AG08396 (cell line): ENCODE data around the gene LILRB3.
"Not testable (repeated sequence)": the region's sequence is repeated elsewhere in the genome, so short reads cannot be mapped to it uniquely, and the experiment has no call there.

Experiments
- DNase-seq: peaks from one replicate; pipeline ENCODE4 v3.0.0; 2012; ENCODE audit warnings: low spot score, mixed read lengths

LILRB3 gene

DNA sequence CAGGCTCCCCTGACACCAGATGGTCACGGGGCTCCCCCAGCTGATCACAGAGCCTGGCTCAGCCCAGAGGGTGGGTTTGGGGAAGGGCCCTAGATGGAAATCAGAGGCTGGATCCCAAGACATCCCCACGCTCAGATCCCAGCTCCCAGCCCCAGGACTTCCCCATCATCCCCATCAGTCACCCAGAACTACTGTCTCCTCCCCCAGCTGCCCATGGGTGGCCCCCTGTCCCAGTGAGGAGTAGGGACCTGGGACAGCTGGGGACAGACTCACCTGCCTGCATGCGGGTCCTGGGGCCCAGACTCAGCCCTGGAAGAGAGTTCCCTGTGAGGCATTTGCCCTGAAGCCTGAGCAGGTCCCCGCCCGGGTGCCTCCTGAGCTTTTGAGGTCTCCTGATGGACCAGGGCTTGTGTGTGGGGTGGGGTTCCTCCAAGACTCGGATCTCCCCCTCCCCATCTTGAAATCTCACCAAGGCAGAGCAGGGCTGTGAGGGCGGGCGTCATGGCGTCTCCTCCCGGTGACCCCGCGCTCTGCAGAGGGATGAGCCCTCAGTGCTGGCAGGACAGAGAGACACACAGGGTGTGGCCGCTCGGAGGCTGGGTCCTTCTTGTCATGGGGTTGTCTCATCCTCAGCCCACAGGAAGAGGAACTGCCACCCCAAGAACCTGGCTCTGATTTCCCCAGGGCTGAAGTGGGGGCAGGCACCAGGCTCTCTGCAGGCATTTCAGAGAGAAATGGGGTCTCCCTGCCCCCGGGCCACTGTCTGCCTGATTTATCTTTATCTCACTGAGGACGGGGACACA lies at the start of gene LILRB3:
TSS of gene LILRB3 (minus strand) at position 534 of the 803 bp plus-strand sequence. CDS start at position 503, 31 bp downstream.
- not testable (repeated sequence) for DNase-seq

DNA sequence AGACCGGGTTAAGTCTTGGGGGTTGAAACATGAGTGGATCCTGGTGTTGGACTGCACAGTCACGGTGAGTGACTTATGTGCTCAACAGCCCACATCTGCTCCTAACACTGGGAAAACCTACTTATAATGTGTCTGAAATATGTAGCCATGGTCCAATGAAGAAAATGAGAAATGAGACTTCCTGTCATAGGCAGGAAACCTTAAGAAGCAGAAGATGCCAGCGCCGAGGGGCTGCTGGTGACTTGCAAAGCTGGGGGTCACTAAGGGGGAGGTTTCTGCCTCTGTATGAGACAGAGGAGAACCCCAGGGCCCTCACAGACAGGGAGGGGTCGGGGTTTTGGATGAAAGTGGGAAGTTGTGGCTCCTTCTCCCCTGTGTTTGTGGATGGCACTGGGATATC lies 49.4 kb upstream of the LILRB3 start:
- not testable (repeated sequence) for DNase-seq

DNA sequence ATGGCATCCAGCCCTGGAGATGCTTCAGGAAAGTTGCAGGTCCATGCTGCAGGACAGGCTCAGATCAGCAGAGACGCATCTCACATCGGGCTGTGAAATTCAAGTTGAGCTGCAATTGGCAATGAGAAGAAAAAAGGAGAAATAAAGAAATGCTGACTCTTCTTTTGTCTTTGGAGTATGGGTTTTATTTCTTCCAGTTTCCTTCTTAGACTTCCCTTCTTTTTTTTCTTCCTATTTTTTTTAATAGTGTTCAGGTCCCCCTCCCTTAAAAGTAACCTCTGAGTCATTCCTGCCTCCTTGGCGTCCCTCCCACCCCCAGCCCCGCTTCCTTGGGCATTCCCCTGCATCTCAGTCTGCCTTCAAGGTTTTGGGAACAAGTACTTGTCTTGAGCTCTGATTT lies 48.8 kb upstream of the LILRB3 start:
- DNase-seq = not testable (repeated sequence)

DNA sequence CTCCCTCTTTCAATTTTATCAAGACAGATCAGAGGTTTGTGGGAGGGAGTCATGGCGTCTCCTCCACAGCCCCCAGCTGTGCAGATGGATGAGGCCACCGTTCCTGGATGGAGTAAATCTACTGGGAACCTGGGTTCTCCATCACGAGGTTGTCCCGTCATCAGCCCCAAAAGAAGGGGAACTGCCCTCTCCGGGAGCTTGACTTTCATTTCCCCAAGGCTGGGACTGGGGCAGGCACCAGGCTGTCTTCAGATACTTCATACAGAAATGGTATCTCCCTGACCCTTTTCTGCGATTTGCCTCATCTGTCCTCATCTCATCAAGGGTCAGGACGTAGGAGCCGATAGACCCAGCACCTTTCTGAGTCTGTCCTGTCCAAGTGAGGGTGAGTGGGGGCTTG lies 48.3 kb upstream of the LILRB3 start:
- DNase-seq = no peak

DNA sequence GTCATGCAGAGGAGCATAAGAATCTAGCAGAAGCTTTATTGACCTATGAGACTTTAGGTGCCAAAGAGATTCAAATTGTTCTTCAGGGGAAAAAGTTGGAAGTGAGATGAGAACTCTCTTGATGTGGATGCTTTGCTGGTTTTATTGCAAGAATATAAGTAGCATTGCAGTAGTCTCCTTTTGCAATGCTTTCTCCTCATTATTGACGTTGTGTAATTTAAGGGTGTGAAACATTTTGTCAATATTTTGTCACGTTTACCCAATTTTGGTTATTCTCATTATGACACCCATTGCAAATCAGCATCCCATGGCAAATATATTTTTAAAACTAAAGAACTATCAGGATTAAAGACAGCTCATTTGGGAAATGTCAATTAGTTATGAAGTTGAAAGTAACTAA lies 46.1 kb upstream of the LILRB3 start:
- no peak for DNase-seq

DNA sequence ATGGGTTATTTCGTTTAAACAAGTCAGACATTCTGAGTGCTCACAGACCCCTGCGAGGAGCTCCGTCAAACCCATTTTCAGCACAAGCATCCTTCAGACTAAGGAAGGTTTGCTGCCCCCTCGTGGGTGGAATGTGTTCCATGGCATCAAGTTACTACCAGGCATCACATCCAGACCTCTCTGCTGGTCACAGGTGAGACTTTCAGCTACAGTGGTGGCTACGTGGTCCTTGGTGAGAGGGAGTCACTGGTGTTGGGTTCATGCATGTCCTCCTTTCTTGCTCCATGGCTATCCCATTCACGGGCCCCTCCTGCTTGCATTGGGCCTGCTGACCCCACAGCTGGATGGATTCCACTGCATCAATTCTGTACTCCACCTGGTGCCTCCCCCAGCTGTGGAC lies 43.3 kb upstream of the LILRB3 start:
- DNase-seq = peak; percentile 59

DNA sequence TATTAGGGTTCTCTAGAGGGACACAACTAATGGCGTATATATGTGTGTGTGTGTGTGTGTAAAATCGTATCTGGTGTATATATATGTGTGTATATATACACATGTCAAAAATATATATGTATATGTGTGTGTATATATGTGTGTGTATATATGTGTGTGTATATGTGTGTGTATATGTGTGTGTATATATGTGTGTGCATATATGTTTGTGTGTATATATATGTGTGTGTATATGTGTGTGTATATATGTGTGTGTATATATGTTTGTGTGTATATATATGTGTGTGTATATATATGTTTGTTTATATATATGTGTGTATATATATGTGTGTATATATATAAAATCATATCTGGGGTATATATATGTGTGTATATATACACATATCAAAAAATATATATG lies 39.7 kb upstream of the LILRB3 start:
- no peak for DNase-seq

DNA sequence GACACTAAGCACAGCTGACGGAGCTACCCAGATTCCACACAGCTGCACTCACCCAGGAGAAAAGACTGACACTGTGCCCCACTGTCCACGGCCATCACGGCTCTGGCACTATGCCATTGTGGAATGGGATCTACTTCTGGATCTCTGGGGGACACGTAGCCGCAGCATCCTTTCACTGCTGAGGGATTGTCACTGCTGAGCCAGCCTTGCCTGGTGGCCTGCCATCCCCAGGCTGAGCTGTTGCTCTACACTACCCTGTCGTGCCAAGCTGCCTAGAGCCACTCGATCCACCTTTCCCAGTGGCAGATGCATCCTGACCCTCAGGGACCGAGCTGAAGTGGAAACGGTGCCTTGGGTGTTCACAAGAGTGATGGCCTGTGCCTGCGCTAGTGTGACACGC lies 39.3 kb upstream of the LILRB3 start:
- DNase-seq = no peak

DNA sequence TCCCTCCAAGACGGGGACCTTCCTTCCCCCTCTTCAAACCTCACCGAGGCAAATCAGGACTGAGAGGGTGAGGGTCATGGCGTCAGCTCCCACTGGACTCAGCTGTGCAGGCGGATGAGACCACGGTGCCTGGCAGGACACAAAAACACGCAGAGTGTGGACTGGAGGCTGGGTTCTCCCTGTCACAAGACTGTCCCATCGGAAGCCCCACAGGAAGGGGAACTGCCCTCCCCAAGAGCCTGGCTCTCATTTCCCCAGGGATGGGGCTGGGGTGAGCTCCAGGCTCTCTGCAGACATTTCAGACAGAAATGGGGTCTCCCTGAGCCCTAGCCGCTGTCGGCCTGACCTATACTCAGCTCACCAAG lies 34.3 kb upstream of the LILRB3 start, which contains the start of gene LILRB5:
TSS of gene LILRB5 (minus strand) at position 158 of the 365 bp plus-strand sequence. CDS start at position 78, 80 bp downstream.
- no peak for DNase-seq

DNA sequence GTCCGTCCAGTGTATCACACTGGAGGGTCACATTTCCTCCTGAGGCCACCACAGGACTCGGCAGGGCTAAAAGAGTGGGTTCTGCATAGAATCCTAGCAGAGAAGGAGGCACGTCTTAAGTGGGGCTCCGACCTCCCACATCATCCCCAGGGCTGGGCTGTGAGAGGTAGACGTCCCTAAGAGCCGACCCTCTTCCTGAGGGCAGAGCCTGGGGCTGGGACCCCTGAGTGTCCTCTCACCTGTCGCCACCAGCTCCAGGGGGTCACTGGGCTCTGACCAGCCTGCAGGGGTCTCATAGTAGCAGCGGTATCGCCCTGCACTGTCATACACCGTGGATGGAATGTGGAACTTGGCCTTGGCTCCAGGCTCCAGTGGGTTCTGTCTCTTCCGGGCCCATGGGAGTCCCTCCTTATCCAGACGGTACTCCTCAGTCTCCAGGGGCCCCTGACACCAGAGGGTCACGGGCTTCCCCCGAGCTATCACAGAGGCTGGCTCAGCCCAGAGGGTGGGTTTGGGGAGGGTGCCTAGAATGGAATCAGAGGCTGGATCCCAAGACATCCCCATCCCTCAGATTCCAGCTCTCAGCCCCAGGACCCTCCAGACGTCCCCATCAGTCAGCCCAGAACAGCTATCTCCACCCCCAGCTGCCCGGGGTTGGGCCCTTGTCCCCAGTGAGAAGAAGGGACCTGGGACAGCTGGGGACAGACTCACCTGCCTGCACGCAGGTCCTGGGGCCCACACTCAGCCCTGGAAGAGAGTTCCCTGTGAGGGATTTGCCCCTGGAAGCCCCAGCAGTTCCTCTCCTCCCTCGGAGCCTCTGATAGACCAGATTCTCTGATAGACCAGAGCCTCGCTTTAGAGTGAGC lies 33.7 kb upstream of the LILRB3 start:
- DNase-seq = no peak

DNA sequence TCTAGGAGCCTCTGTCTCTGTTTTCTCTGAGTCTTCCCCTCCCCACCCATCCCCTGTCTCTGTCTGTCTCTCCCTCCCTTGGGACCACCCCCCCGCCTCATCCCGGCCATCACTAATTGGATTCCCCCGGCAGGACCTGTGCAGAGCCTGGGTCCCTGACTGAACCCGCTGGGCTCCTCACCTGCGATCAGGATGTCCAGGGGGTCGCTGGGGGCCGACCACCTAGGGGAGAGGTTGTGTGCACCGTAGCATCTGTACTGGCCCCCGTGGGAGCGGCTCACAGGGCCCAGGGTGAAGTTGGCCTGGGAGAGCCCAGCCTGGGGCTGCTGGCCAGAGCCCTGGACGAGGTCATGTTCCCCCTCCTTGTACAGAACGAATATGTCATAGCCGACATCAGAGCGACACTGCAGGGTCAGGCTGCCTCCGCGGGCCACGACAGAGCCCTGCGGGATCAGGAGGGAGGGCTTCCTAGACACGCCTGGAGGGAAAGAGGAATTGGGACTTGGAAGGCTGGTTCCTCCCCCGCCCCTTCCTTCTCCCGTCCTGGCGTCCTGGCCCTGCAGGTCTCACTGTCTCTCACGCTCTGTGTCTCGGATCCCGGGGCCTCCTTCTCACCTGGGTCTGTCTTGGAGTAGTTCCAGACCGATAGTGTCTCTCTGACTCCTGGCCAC lies 32.4 kb upstream of the LILRB3 start:
- DNase-seq = no peak

DNA sequence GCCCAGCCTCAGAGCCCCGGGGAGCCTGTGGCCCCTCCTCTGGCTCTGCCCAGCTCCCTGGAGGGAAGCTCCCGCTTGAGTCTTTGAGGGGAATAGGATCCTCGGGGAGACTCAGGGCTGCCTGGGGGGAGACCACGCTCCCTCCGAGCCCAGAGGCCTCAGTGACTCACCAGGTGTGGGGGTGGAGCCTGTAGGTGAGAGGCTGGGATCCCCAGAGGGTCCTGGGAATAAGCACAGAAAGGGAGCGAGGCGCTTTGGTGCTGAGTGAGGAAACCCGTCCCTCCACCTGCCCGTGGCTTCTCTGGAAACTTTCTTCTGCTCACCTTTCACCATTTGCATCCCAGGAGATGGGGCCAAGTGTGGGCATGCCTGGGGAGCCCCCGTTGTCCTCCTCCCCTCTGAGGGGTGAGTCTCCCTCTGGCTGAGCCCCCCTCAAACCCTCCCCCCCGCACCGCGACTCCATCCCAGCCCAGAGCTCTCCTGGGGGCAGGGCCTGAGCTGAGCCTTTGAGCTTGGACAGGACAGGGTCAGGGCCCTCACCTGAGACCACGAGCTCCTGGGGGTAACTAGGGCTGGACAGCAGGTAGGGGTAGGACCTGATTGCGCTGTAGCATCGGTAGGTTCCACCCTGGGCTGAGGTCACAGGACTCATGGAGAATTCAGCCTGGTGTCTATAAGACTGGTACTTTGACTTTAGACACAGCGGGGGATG lies 31.5 kb upstream of the LILRB3 start:
- no peak for DNase-seq

DNA sequence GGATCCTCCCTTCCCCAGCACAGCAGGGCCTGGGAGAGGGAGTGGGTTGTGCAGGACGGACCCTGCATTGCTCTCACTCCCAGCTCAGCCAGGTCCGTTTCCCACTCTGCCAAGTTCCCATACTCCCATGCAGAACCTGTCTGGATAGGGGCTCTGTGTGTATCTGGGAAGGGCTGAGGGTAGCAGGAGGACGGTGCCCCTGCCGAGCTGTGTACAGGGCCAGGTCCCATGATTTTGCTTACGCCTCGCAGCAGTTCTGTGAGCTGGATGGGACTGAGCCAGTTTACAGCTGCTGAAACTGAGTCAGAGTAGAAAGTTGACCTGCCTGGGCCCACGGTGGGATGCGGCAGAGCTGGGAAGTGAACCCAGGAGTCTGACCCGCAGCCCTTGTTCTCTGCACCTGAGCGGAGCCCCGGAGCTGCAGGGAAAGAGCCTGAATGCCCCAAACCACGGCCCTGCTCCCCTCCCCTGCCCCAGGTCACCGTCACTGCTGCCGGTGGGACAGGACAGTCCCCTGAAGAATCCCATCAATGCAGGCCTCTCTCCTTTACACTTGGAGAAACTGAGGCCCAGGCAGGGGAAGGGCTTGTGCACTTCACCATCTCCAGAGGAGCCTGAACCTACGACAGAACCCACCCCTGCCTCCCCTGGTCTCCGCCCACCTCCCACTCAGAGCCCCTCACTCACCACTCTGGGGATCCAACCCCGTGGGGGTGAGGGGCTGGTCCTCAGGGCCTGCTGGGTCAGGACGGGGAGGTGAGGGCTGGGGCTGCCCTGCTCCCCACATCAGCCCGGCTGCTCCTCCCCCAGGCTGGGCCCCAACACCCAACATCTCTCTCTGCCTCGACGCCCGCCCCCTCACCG lies 30.8 kb upstream of the LILRB3 start:
- DNase-seq = no peak

DNA sequence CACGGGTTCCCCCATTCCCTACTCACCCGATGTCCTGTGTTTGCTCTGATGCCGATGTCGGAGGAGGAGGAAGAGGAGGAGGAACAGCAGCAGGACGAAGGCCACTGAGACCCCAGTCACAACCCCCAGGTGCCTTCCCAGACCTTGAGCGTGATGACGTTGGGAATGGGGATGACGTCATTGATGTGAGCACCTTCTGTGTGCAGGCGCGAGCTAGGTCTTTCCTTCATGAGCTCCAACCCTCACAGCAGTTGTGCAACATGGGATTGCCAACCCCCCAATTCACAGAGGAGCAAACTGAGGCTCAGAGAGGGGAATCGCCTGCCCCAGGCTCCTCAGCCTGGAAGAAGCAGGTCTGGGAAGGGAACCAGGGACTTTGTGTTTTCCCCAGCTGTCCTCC lies 30.0 kb upstream of the LILRB3 start:
- no peak for DNase-seq

DNA sequence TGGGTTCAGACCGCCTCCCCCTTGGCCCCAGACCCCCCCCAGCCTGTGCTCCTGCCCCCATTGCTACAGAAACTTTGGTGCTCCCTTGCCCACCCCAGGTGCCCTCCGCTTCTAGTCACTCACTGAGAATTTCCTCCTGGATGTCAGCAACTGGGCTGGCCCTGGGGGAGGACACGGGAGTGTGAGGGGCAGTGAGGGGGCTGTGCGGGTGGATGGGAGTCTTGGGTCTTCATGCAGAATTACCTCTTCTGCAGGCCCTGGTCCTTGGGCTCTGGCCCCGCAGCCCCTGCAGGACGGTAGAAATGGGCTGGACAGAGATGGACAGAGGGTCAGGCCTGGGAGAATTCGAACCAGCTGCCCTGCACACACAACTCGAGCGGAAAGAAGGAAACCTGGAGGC lies 29.4 kb upstream of the LILRB3 start:
- DNase-seq = no peak

DNA sequence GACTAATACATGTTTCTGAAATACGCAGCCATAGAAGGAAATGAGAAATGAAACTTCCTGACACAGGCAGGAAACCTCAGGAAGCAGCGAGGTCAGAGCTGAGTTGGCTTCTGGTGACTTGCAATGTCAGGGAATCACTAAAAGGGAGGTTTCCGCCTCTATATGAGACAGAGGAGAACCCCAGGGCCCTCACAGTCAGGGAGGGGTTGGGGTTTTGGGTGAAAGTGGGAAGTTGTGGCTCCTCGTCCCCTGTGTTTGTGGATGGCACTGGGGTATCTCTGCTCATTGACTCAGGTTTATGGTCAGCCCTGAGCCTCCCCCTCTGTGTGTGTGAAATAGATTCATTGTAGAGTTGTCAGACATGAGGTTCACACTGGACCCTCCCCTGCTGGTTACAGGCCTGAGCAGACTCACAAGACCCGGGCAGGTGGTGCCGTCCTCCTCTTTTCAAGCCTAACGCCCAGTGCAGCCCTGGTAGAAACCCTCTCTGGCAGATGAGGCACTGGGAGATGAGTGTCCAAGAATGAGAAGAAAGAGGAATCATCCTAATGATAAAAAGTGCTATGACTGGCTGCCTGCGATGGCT lies 25.3 kb upstream of the LILRB3 start:
- no peak for DNase-seq

DNA sequence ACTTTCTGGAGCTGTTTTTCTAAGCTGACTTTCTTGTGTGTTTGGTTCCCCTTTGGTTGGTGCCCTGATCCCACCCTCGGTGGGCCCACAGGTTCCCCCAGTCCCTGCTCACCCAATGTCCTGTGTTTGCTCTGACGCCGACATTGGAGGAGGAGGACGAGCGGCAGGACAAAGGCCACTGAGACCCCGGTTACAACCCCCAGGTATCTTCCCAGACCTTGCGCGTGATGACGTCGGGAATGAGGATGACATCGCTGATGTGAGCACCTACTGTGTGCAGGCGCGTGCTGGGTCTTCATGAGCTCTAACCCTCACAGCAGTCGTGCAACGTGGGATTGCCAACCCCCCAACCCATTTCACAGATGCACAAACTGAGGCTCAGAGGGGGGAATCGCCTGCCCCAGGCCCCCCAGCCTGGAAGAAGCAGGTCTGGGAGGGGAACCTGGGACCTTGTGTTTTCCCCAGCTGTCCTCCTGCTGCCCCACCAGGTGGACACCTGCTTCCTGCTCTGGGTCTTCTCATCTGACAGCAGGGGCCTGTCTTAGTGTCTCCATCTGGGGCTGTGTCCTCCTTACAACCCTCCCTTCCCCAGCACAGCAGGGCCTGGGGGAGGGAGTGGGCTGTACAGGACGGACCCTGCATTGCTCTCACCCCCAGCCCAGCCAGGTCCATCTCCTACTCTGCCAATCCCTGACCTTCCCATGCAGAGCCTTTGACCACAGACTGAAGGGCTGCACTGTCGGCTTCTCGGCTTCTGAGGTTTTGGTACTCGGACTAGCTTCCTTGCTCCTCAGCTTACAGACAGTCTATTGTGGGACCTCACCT lies 24.5 kb upstream of the LILRB3 start:
- DNase-seq = no peak

DNA sequence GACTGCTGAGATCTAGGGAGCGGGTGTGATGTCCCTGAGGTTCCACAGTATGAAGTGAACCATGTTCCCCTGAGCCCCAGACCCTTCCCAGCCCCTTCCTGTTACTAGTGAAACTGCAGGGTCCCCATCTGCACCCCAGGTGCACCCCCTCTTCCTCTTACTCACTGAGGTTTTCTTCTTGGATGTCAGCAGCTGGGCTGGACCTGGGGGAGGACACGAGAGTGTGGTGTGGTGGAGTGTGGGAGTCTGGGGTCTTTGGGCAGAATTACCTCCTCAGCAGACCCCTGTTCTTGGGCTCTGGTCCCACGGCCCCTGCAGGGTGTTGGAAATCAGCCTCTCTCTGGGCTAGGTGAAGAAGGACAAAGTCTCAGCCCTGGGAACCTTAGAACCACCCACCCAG lies 23.1 kb upstream of the LILRB3 start:
- DNase-seq = no peak

DNA sequence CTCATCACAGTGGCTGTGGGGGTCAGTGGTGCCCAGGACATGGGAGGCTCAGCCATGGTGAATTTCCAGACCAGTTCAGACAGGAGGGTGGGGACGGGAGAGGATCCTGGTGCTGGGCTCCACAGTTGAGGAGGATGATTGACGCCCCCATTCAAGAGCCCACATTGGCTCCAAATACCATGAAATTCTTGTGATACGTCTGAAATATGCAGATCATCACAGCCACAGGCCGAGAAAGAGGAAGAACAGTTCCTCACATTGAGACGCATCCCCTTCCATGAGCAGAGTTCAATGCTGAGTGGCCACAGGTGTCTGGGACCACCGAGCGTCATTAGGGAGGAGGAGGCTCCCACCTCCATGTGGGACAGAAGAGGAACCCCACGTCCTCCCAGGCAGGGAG lies 21.0 kb upstream of the LILRB3 start:
- not testable (repeated sequence) for DNase-seq

DNA sequence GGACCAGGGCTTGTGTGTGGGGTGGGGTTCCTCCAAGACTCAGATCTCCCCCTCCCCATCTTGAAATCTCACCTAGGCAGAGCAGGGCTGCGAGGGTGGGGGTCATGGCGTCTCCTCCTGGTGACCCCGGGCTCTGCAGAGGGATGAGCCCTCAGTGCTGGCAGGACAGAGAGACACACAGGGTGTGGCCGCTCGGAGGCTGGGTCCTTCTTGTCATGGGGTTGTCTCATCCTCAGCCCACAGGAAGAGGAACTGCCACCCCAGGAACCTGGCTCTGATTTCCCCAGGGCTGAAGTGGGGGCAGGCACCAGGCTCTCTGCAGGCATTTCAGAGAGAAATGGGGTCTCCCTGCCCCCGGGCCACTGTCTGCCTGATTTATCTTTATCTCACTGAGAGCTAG lies 19.8 kb upstream of the LILRB3 start, which contains the start of gene LILRA6:
TSS of gene LILRA6 (minus strand) at position 145 of the 400 bp plus-strand sequence.
- DNase-seq = not testable (repeated sequence)
